ENCODE measurements around the gene DDX39B.
"Not testable (repeated sequence)": the region's sequence is repeated elsewhere in the genome, so short reads cannot be mapped to it uniquely, and the experiment has no call there.

The DDX39B gene

DNA sequence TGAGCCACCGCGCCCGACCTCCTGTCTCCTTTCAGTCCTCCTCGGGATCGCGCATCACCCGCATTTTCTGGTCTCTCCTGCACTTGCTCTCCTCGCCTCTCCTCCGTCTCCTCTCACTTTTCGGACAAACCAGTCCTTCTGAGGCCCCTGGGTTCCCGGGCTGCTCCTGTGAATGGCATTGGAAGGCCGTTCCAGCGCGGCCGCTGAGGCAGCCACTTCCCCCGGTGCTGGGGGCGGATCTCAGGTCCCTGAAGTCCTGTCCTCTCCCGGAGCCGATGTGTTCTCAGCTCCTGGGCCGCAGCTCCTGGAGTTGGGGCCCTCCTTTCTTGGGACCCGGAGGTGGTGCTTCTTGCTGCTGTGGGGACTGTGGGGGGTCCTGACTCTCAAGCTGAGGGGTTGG lies 43.1 kb downstream of the DDX39B start:
- H4K5ac ChIP-seq (ENCODE audit: low read length) = no peak overlapping the region
- no peak overlapping the region for H4K8ac ChIP-seq (ENCODE audit: low read depth, low read length)
- H3K4me1 ChIP-seq (ENCODE audit: control insufficient read depth, low read depth, low read length) = no peaks in the 10 kb centered on the region
- H3K27ac ChIP-seq (ENCODE audit: low read depth, low read length) = no peak overlapping the region
- no peaks in the 10 kb centered on the region for H3K27me3 ChIP-seq (ENCODE audit: insufficient read depth, low read length, poor library complexity)
- H3K23ac ChIP-seq (ENCODE audit: low read length) = no peak overlapping the region
- WGBS (ENCODE audit: extremely low coverage, insufficient coverage, low lambda C conversion rate) = no CpG with 5 or more reads among the region's 21 CpGs
- no peaks in the 10 kb centered on the region for H3K79me1 ChIP-seq (ENCODE audit: low read length)
- H3K4me3 ChIP-seq (ENCODE audit: low read length) = no peak overlapping the region
- peak overlapping the region; percentile 15 for H3K56ac ChIP-seq (ENCODE audit: low read length)
- H2BK15ac ChIP-seq (replicated peaks; ENCODE audit: low read depth) = no peak overlapping the region
- H3K4me2 ChIP-seq (ENCODE audit: low read length) = peak overlapping the region; percentile 29
- H3K79me2 ChIP-seq (ENCODE audit: control insufficient read depth, insufficient read depth, low read length) = no peaks in the 10 kb centered on the region
- no peak overlapping the region for H2BK5ac ChIP-seq (ENCODE audit: low read length)
- no peak overlapping the region for H3K9ac ChIP-seq (ENCODE audit: low read length)
- H2BK120ac ChIP-seq (ENCODE audit: low read depth, low read length) = no peak overlapping the region
- no peak overlapping the region for H3K18ac ChIP-seq (ENCODE audit: low read length)
- H2AK5ac ChIP-seq (ENCODE audit: low read length) = no peak overlapping the region
- H3K36me3 ChIP-seq (ENCODE audit: control insufficient read depth, insufficient read depth, low read length) = no peaks in the 10 kb centered on the region
- no peak overlapping the region for H3K4ac ChIP-seq (ENCODE audit: low read depth, low read length)
- peak; percentile 33 for DNase-seq

DNA sequence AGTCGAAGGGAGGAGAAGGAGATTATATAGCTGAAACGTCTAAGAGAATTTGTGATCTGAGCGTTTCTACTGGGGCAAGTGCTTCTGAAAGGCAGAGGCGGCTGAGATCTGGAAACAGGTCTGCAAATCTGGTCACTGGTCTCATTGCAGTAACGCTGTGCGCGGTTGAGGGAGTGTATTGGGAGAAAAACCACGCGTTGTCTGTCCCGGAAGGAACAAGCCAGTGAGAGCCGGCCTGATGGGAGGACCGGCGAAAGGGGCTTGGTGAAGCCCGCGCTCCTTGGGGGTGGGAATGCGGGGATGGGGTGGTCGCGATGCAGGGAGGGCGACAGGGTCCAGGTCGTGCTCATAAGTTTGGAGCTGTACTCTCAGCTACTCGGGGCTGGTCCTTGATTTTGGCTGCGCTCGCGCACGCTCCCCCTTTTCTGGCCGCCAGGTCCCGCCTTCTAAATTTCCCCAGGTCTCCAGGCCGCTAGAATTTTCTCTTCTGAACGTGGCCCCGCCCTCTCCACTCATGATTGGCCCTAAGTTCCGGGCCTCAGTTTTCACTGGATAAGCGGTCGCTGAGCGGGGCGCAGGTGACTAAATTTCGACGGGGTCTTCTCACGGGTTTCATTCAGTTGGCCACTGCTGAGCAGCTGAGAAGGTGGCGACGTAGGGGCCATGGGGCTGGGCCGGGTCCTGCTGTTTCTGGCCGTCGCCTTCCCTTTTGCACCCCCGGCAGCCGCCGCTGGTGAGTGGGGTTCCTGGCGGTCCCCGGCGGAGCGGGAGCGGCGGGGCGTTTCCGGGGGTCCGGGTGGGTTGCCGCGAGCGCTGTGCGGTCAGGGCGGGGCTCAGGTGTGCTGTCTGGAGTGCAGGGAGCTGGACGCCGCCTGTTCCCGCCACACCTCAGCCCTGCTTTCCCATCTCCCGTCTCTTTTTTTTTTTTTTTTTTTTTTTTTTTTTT lies 44.0 kb downstream of the DDX39B start, which contains the start of gene MICB:
Gene MICB, plus strand, starts transcription at position 615 of the 946 bp plus-strand sequence. Its CDS starts 49 bp downstream, at position 664.
- Histone ChIP-seq H4K5ac (ENCODE audit: low read length) (no peak within 1 kb of the TSS), H3K4me3 (ENCODE audit: low read length) (peak within 1 kb of the TSS; percentile 41), H3K36me3 (ENCODE audit: control insufficient read depth, insufficient read depth, low read length) (no peaks in the 10 kb centered on the region), H3K56ac (ENCODE audit: low read length) (peak within 1 kb of the TSS; percentile 86), H3K9ac (ENCODE audit: low read length) (peak within 1 kb of the TSS; percentile 64), H3K27ac (ENCODE audit: low read depth, low read length) (no peak within 1 kb of the TSS), H4K8ac (ENCODE audit: low read depth, low read length) (no peak within 1 kb of the TSS), H2BK15ac (replicated peaks; ENCODE audit: low read depth) (no peak within 1 kb of the TSS), H3K79me2 (ENCODE audit: control insufficient read depth, insufficient read depth, low read length) (no peaks in the 10 kb centered on the region), H3K4me1 (ENCODE audit: control insufficient read depth, low read depth, low read length) (no peaks in the 10 kb centered on the region), H3K27me3 (ENCODE audit: insufficient read depth, low read length, poor library complexity) (no peaks in the 10 kb centered on the region), H3K4me2 (ENCODE audit: low read length) (peak within 1 kb of the TSS; percentile 59), H3K18ac (ENCODE audit: low read length) (peak within 1 kb of the TSS; percentile 54), H2AK5ac (ENCODE audit: low read length) (no peak within 1 kb of the TSS), H3K79me1 (ENCODE audit: low read length) (no peaks in the 10 kb centered on the region), H3K23ac (ENCODE audit: low read length) (no peak within 1 kb of the TSS), H3K4ac (ENCODE audit: low read depth, low read length) (no peak within 1 kb of the TSS), H2BK120ac (ENCODE audit: low read depth, low read length) (no peak within 1 kb of the TSS), H2BK5ac (ENCODE audit: low read length) (no peak within 1 kb of the TSS)
- no CpG with 5 or more reads among the region's 64 CpGs for WGBS (ENCODE audit: extremely low coverage, insufficient coverage, low lambda C conversion rate)
- peak; percentile 93 for DNase-seq

DNA sequence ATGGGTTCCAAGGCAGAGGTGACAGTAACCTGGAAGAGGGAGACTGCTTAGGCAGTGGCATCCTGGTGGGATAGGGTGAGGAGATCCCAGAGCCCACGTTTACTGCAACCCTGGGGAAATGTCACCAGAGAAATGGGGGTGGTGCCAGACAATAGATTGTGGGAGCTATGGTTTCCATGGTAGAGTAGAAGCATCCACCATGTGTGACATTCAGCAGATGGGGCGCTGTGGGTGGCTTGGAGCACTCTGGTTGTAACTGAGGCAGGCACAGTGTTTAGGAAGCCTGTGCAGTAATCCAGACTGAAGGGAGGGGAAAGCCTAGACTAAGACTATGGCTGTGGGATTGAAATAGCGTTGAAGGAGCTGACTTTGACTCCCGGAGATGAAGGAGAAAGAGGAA lies 45.0 kb downstream of the DDX39B start:
- not testable (repeated sequence) for H2BK5ac ChIP-seq (ENCODE audit: low read length); H3K4ac ChIP-seq (ENCODE audit: low read depth, low read length); H2AK5ac ChIP-seq (ENCODE audit: low read length); H3K56ac ChIP-seq (ENCODE audit: low read length); H4K8ac ChIP-seq (ENCODE audit: low read depth, low read length); H4K5ac ChIP-seq (ENCODE audit: low read length); H3K79me1 ChIP-seq (ENCODE audit: low read length); H3K27ac ChIP-seq (ENCODE audit: low read depth, low read length); H2BK120ac ChIP-seq (ENCODE audit: low read depth, low read length); H3K27me3 ChIP-seq (ENCODE audit: insufficient read depth, low read length, poor library complexity); H3K4me3 ChIP-seq (ENCODE audit: low read length); H3K9ac ChIP-seq (ENCODE audit: low read length); H2BK15ac ChIP-seq (replicated peaks; ENCODE audit: low read depth); H3K79me2 ChIP-seq (ENCODE audit: control insufficient read depth, insufficient read depth, low read length); H3K23ac ChIP-seq (ENCODE audit: low read length); H3K18ac ChIP-seq (ENCODE audit: low read length); H3K4me2 ChIP-seq (ENCODE audit: low read length); H3K4me1 ChIP-seq (ENCODE audit: control insufficient read depth, low read depth, low read length); DNase-seq; H3K36me3 ChIP-seq (ENCODE audit: control insufficient read depth, insufficient read depth, low read length)
- no CpG with 5 or more reads among the region's 4 CpGs for WGBS (ENCODE audit: extremely low coverage, insufficient coverage, low lambda C conversion rate)

DNA sequence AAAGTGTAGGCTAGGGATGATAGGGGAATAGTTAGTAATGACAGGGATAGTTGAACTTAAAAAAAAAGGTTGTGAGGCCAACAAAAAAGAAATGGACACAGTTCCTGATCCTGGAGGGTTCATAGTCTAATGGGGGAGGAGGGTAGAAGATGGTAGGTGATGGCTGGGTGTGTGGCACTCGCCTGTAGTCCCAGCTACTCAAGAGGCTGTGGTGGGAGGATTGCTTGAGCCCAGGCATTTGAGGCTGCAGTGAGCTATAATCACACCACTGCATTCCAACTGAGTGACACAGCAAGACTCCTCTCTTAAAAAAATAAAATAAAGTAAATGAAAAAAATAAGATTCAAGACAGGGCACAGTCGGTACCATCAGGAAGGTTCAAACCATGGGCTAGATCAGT lies 46.2 kb downstream of the DDX39B start:
- H3K9ac ChIP-seq (ENCODE audit: low read length) = no peak overlapping the region
- no peak overlapping the region for H2BK5ac ChIP-seq (ENCODE audit: low read length)
- H3K79me1 ChIP-seq (ENCODE audit: low read length) = no peaks in the 10 kb centered on the region
- no peak overlapping the region for H3K4me2 ChIP-seq (ENCODE audit: low read length)
- no peak overlapping the region for H4K5ac ChIP-seq (ENCODE audit: low read length)
- H2BK15ac ChIP-seq (replicated peaks; ENCODE audit: low read depth) = no peak overlapping the region
- H3K23ac ChIP-seq (ENCODE audit: low read length) = no peak overlapping the region
- no peak overlapping the region for H3K18ac ChIP-seq (ENCODE audit: low read length)
- H3K4ac ChIP-seq (ENCODE audit: low read depth, low read length) = no peak overlapping the region
- H3K36me3 ChIP-seq (ENCODE audit: control insufficient read depth, insufficient read depth, low read length) = no peaks in the 10 kb centered on the region
- H4K8ac ChIP-seq (ENCODE audit: low read depth, low read length) = no peak overlapping the region
- no peak overlapping the region for H3K27ac ChIP-seq (ENCODE audit: low read depth, low read length)
- no peak overlapping the region for H2AK5ac ChIP-seq (ENCODE audit: low read length)
- H3K4me3 ChIP-seq (ENCODE audit: low read length) = no peak overlapping the region
- H3K27me3 ChIP-seq (ENCODE audit: insufficient read depth, low read length, poor library complexity) = no peaks in the 10 kb centered on the region
- H2BK120ac ChIP-seq (ENCODE audit: low read depth, low read length) = no peak overlapping the region
- H3K56ac ChIP-seq (ENCODE audit: low read length) = no peak overlapping the region
- DNase-seq = peak; percentile 43
- no peaks in the 10 kb centered on the region for H3K4me1 ChIP-seq (ENCODE audit: control insufficient read depth, low read depth, low read length)
- no peaks in the 10 kb centered on the region for H3K79me2 ChIP-seq (ENCODE audit: control insufficient read depth, insufficient read depth, low read length)
- no CpG with 5 or more reads among the region's 2 CpGs for WGBS (ENCODE audit: extremely low coverage, insufficient coverage, low lambda C conversion rate)

GRCh38 chr6:31493875-31494694 lies 47.7 kb downstream of the DDX39B start:
- peak overlapping the region; percentile 11 for H3K4me3 ChIP-seq (ENCODE audit: low read length)
- H2BK5ac ChIP-seq (ENCODE audit: low read length) = no peak overlapping the region
- peak overlapping the region; percentile 55 for H3K4me2 ChIP-seq (ENCODE audit: low read length)
- DNase-seq = peak; percentile 94
- H3K23ac ChIP-seq (ENCODE audit: low read length) = no peak overlapping the region
- no peak overlapping the region for H3K18ac ChIP-seq (ENCODE audit: low read length)
- WGBS (ENCODE audit: extremely low coverage, insufficient coverage, low lambda C conversion rate) = no CpG with 5 or more reads among the region's 58 CpGs
- no peak overlapping the region for H2AK5ac ChIP-seq (ENCODE audit: low read length)
- no peaks in the 10 kb centered on the region for H3K79me2 ChIP-seq (ENCODE audit: control insufficient read depth, insufficient read depth, low read length)
- no peak overlapping the region for H4K5ac ChIP-seq (ENCODE audit: low read length)
- peak overlapping the region; percentile 47 for H3K9ac ChIP-seq (ENCODE audit: low read length)
- H3K79me1 ChIP-seq (ENCODE audit: low read length) = no peaks in the 10 kb centered on the region
- peak overlapping the region; percentile 70 for H4K8ac ChIP-seq (ENCODE audit: low read depth, low read length)
- H3K4ac ChIP-seq (ENCODE audit: low read depth, low read length) = no peak overlapping the region
- H3K4me1 ChIP-seq (ENCODE audit: control insufficient read depth, low read depth, low read length) = no peaks in the 10 kb centered on the region
- no peaks in the 10 kb centered on the region for H3K27me3 ChIP-seq (ENCODE audit: insufficient read depth, low read length, poor library complexity)
- H2BK120ac ChIP-seq (ENCODE audit: low read depth, low read length) = no peak overlapping the region
- H2BK15ac ChIP-seq (replicated peaks; ENCODE audit: low read depth) = no peak overlapping the region
- peak overlapping the region; percentile 62 for H3K56ac ChIP-seq (ENCODE audit: low read length)
- peak overlapping the region; percentile 91 for H3K27ac ChIP-seq (ENCODE audit: low read depth, low read length)
- H3K36me3 ChIP-seq (ENCODE audit: control insufficient read depth, insufficient read depth, low read length) = no peaks in the 10 kb centered on the region
